NT2/D1 (cell line): ENCODE measurements around the gene COA3.
A peak's percentile ranks its signal among the peaks of the same experiment; 100 is the strongest.

Source experiments
- DNase-seq: peaks from one replicate; pipeline ENCODE4 v3.0.0-alpha.2; 2011; ENCODE audit warnings: low read depth, low spot score
- H3K27me3 ChIP-seq: 2 replicates; pipeline ENCODE4 v1.6.0; 2011; ENCODE audit warnings: mild to moderate bottlenecking; ENCODE audit not compliant: insufficient read length, insufficient read depth
- H3K36me3 ChIP-seq: 2 replicates; pipeline ENCODE4 v1.6.1; 2011; ENCODE audit warnings: mild to moderate bottlenecking, low read length, mixed read lengths; ENCODE audit not compliant: insufficient read depth, insufficient read length
- H3K4me1 ChIP-seq: 2 replicates; pipeline ENCODE4 v1.5.1; 2011; ENCODE audit not compliant: insufficient read depth, insufficient read length
- H3K4me3 ChIP-seq: 2 replicates; pipeline ENCODE4 v1.5.1; 2011; ENCODE audit warnings: low read depth; ENCODE audit not compliant: insufficient read length
- H3K9ac ChIP-seq: 2 replicates; pipeline ENCODE4 v1.6.0; 2011; ENCODE audit warnings: low read depth; ENCODE audit not compliant: insufficient read length
- H3K9me3 ChIP-seq: 2 replicates; pipeline ENCODE4 v1.5.1; 2011; ENCODE audit warnings: mild to moderate bottlenecking, low read length; ENCODE audit not compliant: insufficient read depth
- SUZ12 ChIP-seq: IDR thresholded peaks from 2 replicates; pipeline ENCODE4 v1.6.1; 2011; ENCODE audit not compliant: insufficient read length, insufficient read depth; ENCODE audit errors: extremely low read depth
- YY1 ChIP-seq: IDR thresholded peaks from 2 replicates; pipeline ENCODE4 v1.6.1; 2011; ENCODE audit not compliant: insufficient read length, insufficient read depth
- ZNF274 ChIP-seq: IDR thresholded peaks from 2 replicates; pipeline ENCODE4 v1.6.1; 2011; ENCODE audit warnings: mild to moderate bottlenecking, low read depth, low read length

The COA3 gene

DNA sequence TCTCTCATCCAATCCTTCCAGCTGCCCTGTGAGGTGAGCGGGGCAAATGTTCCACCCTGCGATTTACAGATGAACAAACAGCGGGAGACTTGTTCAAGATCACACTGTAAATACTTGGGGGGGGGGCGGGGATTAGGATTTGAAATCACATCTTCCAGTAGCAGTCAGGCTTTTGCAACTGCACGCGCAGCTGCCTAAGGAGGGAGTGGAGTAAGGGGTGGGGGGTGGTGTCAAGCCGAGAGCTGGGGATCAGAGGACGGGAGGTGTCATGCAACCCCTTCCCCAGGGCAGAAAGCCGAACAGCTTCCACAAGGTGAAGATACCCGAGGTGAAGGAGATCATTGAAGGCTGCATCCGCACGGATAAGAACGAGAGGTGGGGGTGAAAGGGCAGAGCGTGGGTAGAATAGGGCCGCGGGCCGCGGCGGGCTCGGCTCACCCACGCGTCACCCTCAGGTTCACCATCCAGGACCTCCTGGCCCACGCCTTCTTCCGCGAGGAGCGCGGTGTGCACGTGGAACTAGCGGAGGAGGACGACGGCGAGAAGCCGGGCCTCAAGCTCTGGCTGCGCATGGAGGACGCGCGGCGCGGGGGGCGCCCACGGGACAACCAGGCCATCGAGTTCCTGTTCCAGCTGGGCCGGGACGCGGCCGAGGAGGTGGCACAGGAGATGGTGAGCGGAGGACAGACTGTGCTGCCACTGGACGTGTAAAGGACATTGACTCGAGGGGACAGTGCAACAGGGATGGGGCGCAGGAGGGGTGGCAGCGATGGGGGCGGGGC is 13.5 kb downstream of the COA3 start:
- Histone ChIP-seq H3K4me3 (no peak overlapping the region), H3K4me1 (peaks cover 15% of the 10 kb centered on the region), H3K27me3 (peaks cover 13% of the 10 kb centered on the region), H3K36me3 (peaks cover 51% of the 10 kb centered on the region), H3K9me3 (no peaks in the 10 kb centered on the region), H3K9ac (no peak overlapping the region)
- no peak for DNase-seq
- TF ChIP-seq SUZ12 = no peak
- TF ChIP-seq ZNF274 = no peak
- no peak for TF ChIP-seq YY1

DNA sequence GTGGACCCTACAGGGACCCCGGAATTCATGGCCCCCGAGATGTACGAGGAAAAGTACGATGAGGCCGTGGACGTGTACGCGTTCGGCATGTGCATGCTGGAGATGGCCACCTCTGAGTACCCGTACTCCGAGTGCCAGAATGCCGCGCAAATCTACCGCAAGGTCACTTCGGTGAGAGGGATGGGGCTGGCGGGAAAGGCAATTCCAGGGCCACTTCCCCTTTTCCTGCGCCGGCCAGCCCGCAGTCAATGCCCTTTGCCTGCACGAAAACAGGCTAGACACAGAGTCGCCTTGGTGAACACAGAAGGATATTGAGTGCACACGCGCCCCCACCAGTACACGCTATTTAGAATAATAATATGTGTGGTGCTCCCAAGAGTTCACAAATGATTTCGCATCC is 14.1 kb downstream of the COA3 start:
- Histone ChIP-seq H3K9me3 (no peaks in the 10 kb centered on the region), H3K36me3 (peaks cover 54% of the 10 kb centered on the region), H3K27me3 (peaks cover 13% of the 10 kb centered on the region), H3K9ac (no peak overlapping the region), H3K4me3 (no peak overlapping the region), H3K4me1 (peaks cover 17% of the 10 kb centered on the region)
- no peak for DNase-seq
- TF ChIP-seq SUZ12 (no peak), ZNF274 (no peak), YY1 (no peak)

DNA sequence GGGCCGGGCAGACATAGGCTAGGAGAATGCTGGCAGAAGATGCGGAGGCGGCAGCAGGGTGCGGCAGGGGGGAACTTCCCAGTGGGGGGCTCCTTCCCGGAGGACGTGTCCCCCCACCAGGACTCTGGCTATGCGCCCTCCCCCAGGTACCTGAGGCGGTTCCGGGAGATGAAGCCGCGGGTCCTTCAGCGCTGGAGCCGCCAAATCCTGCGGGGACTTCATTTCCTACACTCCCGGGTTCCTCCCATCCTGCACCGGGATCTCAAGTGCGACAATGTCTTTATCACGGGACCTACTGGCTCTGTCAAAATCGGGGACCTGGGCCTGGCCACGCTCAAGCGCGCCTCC is 14.7 kb downstream of the COA3 start:
- no peaks in the 10 kb centered on the region for H3K9me3 ChIP-seq
- peaks cover 57% of the 10 kb centered on the region for H3K36me3 ChIP-seq
- H3K4me1 ChIP-seq = peaks cover 17% of the 10 kb centered on the region
- no peak for DNase-seq
- TF ChIP-seq SUZ12 (no peak), YY1 (no peak), ZNF274 (no peak)
- no peak overlapping the region for H3K9ac ChIP-seq
- no peak overlapping the region for H3K4me3 ChIP-seq
- peaks cover 13% of the 10 kb centered on the region for H3K27me3 ChIP-seq

DNA sequence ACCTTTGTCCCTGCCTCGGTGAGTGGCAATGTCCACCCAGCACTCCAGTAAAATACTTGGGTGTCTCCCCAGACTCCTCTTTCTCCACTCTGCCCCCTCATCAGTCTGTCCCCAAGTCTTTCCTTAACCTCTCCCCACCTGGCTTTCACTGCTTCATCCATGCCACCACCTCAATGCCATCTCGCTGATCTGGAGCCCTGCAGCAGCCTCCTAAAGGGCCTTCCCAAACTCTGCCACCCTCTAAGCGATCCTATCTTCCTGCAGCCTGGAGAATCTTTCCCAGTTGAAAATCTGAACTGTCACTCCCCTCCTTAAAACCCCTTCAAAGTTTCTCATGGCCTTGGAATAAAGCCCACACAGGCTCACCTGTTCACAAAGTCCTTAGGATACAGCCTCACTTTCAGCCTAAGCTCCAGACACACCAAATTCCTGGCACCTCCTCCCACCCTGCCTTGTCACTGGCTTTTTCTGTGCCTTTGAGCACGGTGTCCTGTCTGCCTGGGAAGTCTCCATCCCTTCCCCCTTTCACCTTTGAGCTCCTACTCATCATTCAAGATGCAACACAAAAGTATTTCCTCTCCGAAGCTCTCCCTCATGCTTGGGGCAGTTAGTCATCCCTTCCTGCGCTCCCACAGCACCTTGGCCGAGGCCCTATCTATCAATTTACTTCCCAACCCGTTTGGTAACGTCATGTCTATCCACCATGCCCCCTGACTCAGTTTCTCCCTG is 15.3 kb downstream of the COA3 start:
- H3K27me3 ChIP-seq = peaks cover 13% of the 10 kb centered on the region
- DNase-seq = no peak
- H3K36me3 ChIP-seq = peaks cover 57% of the 10 kb centered on the region
- peaks cover 20% of the 10 kb centered on the region for H3K4me1 ChIP-seq
- H3K9ac ChIP-seq = no peak overlapping the region
- H3K9me3 ChIP-seq = no peaks in the 10 kb centered on the region
- TF ChIP-seq SUZ12 (no peak), ZNF274 (no peak), YY1 (no peak)
- no peak overlapping the region for H3K4me3 ChIP-seq

GRCh38 chr17:42782166-42783061 is 16.1 kb downstream of the COA3 start:
- Histone ChIP-seq H3K9me3 (no peaks in the 10 kb centered on the region), H3K4me1 (peaks cover 20% of the 10 kb centered on the region), H3K36me3 (peaks cover 57% of the 10 kb centered on the region), H3K4me3 (no peak overlapping the region), H3K27me3 (peaks cover 13% of the 10 kb centered on the region), H3K9ac (peak overlapping the region; percentile 87)
- no peak for TF ChIP-seq SUZ12
- no peak for TF ChIP-seq YY1
- TF ChIP-seq ZNF274 = no peak
- DNase-seq = no peak

- Histone ChIP-seq H3K9me3 (no peaks in the 10 kb centered on the region), H3K27me3 (peaks cover 13% of the 10 kb centered on the region), H3K9ac (peak overlapping the region; percentile 87), H3K36me3 (peaks cover 57% of the 10 kb centered on the region), H3K4me3 (peak overlapping the region; percentile 56), H3K4me1 (peaks cover 20% of the 10 kb centered on the region)
- DNase-seq = no peak
- no peak for TF ChIP-seq ZNF274
- TF ChIP-seq SUZ12 = no peak
- no peak for TF ChIP-seq YY1
Observed at GRCh38 chr17:42781639-42782165, 16.8 kb downstream of the COA3 start.
